ENCODE measurements around the gene PCDHB1.

Gene PCDHB1, protein sequence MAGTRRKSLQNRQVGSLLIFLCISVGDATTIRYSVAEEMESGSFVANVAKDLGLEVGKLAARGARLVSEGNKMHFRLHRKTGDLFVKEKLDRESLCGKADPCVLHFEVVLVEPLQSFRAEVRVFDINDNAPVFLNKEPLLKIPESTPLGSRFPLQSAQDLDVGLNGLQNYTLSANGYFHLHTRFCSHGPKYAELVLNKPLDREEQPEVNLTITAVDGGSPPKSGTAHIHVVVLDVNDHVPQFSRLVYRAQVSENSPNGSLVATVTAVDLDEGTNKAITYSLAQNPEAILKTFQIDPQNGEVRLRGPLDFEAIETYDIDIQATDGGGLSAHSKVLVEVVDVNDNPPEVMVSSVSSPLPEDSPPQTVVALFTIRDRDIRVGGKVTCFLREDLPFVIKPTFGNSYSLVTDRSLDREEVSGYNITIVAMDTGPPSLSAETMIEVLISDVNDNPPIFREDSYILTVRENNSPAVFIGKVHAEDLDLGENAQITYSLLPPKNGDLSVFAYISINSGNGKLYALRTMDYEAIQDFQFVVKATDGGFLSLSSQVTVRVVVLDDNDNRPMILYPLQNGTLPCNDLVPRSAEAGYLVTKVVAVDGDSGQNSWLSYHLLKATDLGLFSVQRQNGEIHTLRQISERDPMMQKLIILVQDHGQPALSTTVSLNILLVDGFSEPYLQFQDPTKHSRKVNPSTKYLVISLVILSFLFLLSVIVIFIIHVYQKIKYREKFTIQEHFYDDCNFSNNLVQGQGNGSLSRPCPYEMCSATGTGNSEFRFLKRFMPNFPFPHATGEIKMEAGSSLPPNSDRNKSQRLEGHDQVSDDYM

DNA sequence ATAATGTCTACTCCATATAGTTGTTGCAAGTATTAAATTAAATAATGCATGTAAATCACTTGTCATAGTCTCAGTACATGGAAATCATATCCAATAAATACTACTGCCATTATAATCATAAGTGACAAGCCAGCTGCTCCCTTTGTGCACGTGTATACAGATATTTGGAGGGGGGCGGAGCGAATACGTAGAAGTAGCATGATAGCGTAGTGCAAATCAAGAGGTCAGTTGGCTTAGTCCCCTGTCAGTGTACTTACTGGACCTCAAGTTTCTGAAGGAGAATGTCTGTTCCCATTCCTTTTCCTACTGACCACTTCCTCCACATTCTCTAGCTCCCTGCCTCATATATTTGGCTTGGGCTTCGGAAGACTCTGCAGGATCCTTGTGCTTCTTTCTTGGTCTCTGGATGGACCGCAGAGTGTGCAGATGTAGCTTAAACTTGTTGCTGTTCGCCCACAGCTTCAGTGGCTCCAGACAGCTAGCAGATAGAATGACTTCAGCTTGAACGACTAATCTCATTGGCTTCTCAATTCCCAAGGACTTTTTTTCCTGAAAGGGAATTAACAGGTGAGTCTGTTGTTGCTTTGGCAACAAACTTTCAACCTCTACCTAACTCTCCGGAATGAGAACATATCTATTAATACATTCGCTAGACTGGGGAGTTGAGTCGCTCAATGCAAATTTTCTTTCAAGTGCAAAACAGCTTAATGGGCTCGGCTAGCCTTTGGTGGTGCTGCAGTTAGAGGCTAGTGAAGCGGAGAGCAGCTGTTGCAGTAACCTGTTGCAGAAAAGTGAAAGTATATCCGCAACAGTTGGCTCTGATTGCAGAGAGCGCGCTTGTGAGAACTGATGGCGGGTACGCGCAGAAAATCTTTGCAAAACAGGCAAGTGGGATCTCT is at the start of gene PCDHB1:
Gene PCDHB1 (plus strand): TSS at position 753 of the 899 bp plus-strand sequence. CDS start 97 bp downstream, at position 850.
- DNase-seq (ENCODE audit: low spot score), result no peak

DNA sequence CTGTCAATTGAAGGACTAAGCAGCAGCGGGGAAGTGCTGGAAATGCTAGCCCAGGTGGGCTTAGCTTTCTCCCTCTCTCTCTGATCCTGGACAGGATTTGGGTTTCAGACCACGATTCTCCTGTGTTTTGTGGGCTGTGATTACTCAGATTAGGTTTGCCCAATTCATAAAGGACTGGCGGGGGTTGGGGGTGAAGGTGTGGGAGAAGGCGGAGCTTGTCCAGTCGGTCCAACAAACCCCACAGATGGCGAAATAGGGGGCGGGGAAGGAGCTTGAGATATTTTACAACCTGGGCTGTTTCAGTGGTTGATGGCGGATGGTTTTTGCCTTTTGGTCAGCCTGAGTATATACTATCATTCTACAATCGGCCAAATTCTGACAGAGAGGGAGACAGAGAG is 49.7 kb upstream of the PCDHB1 start:
- DNase-seq (ENCODE audit: low spot score), result no peak

DNA sequence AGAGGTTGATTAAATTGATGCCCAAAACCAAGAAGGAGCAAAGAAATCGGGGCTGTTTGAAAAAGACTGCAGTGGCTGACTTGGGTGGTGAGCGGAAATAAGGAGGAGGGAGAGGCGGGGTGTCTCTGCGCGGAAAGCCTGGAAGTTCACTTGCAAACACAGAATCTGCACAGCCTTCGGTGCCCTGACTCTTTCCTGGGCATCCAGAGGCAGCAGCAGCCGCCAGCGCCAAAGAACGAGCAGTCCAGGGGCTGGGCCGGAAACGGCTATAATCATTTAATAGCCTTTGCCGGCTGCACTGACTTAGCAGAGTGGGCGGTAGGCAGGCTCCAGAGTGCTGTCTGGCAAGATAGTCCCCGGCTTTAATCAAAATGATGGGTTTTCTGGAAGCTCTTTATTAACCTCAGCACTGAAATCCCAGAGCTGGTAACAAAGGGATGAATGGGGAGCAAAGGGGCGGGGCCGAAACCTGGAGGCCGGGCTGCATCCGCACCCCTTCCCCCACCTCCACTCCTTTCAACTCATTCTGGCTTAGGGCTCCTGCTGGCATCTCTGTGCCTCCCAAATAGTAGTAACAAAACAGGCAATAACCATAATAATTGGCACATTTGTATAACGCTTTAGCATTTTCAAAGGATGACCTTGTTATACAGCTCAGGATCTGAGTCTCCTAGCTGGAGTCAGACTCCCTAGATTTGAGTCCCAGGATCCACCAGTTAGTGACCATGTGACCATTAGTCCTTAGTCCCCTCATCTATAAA is 49.1 kb upstream of the PCDHB1 start:
- DNase-seq (ENCODE audit: low spot score), result peak; percentile 27

DNA sequence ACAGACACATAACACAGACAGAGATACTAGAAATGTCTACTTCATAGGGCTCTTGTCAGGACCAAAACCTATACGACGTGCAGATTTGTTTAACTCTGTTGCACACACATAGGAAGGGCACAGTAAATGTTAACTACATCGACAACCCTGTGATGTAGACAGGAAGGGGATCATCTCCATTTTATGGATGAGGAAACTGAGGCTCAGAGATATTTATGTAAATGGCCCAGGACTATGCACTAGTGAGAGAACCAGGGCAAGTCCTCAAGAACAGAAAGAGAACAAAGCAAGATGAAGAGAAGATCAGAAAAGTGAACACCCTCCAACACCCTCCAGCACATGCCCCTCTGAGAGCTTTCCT is 48.6 kb upstream of the PCDHB1 start:
- DNase-seq (ENCODE audit: low spot score), result no peak

DNA sequence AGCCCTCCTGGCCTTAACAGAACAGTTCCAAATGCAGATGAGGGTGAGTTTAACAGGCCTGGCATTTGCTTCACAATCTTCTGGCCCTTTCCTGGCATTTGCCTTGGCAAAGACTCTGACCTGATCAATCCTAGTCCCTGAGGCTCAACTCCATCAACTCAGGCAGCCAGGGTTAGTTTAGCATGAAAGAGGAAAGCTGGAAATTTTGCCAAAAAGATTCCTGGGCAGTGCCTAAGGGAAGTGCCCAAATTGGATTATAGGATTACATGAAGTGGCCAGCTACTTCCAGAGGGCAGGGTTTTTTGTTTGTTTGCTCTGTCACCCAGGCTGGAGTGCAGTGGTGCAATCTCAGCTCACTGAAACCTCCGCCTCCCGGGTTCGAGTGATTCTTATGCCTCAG is 48.1 kb upstream of the PCDHB1 start:
- DNase-seq (ENCODE audit: low spot score), result no peak

DNA sequence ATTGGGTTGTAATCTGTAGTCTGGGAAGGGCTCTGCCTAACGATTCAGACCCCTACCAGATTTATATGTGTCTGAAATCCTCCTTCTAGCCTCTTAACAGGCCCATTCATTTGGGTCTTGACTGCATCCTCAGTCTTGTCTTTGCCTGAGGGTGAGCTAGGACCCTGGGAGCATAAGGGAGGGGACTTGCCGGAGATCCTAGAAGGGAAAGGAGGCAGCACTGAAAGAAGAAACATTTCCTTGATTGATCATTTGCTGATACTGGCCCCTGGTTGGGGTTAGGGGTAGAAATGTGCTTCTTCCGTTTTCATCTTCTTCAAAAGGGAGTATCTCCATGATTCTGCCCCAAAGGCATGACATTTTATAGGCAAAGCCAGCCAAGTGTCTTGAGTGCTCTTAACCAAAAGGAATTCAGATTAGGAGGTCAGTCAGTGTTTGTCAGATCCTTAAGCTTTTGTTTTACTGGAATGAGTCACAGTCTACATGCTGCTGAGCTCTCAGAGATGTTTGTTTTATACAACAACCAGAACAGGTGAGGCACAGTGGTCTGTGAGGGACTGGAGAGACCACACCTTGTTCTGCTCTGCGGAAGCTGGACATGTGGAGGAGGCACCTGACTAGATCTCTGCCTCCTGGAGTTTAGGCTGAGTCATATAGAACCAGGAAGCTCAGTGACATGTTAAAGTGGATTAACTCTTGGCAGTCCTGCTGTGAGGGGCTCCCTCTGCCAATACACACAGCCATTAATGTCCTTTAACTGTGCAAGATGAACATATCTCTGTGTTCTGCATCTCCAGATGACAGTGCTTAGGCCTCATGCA is 47.2 kb upstream of the PCDHB1 start:
- no peak for DNase-seq (ENCODE audit: low spot score)

DNA sequence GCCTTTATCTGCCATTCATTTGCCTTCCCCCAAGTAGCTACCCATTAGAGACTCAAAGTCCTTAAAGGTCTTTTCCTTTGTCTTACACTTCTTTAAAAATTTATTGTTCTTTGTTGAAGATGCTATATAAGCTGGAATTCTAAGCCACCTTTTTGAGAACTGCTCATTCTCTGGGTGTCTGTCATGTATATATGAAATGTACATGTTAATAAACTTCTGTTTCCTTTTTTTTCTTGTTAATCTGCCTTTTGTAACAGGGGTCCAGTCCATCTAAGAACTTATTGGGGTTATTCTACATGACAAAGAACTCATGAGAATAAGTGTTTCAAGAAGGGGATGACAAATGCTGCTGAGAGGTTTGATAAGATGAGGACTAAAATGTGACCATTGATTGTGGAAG is 43.4 kb upstream of the PCDHB1 start:
- no peak for DNase-seq (ENCODE audit: low spot score)

DNA sequence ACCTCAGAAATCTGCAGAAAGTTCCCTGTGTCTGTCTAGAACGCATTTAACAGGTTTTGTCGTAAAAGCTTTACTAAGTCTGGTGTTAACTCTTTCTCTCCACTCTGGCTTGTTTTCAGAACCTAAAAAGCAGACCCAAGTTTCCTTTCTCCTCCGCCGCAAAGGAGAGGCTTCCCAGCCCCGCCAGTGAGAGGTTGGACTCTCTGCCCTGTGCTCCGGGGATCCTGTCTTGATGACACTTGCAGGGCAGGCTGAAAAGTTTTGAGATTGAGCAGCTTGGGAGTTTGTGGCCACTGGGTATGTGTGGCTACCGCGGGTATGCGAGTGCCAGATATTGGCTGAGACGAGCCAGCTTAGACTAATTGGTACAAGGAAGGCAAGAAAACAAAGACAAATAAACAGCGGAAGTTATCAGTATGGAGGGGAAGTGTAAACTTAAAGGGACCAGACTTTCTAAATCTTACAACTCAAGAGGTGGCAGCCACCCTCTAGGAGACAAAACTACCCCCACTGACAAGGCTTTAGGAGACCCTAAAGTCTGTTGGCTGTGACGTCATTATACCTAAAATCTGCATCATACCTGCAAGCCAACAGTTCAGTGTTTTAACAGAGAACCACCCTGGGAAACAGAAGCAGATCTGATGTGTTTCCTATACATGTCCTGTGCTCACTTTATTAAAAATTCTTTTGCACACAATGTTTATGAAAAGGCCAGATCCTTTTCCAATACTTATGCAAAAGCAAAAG is 41.0 kb upstream of the PCDHB1 start:
- no peak for DNase-seq (ENCODE audit: low spot score)

DNA sequence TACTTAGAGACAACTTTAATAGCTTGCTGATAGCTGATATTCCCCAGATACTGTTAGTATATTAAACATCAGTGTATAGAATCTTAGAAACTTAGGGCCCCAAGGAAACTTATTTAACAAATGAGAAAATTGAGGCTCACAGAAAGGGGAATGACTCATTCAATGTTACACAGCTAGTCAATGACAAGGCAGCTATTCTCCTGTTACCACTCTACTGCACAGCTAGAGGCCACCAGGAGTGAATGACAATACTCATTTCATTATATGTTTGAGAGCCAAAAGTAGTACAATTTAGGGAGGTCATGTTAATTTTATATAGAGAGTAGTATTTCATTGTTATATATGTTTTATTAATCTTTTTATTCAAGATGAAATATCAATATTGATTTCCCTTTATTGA is 33.2 kb upstream of the PCDHB1 start:
- DNase-seq (ENCODE audit: low spot score), result no peak

DNA sequence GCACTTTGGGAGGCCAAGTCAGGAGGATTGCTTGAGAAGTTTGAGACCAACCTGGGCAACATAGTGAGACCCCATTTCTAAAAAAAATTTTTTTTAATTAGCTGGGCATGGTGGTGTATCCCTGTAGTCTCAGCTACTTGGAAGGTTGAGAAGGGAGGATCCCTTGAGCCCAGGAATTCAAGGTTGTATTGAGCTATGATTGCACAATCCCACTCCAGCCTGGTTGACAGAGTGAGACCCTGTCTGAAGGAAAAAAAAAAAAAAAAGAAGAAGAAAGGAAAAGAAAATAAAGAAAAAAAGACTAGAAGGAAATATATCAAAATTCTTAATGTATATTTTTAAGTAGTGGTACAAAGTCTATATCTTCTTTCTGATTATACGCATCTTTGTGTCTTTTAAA is 28.8 kb upstream of the PCDHB1 start:
- no peak for DNase-seq (ENCODE audit: low spot score)

DNA sequence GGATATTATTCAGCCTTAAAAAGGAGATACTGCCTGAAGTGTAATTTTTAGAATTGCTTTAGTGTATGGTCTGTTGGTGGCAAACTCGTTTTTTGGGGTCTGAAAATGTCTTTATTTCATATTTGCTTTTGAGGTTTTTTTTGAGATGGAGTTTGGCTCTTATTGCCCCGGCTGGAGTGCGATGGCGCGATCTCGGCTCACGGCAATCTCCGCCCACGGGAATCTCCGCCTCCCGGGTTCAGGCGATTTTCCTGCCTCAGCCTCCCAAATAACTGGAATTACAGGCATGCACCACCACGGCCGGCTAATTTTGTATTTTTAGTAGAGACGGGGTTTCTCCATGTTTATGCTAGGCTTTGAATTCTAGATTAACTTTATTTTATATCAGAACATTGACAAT is 20.2 kb upstream of the PCDHB1 start:
- no peak for DNase-seq (ENCODE audit: low spot score)

DNA sequence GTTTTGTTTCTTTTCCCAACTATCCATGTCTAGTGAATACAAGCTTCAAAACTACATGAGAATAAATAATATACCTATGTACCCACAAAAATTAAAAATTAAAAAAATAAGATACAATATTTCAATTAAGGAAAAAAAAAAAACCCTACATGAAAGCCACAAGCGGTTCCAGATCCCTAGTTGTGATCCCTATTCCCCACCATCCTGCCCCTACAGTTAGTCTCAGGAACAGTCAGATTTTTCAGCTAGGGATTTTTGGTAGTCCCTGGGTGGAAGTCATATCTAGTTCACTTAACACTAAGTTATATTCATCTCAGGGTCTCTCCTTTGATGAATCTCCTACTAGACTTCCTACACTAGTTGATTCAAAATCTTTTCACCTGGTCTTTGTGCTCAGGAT is 18.5 kb upstream of the PCDHB1 start:
- no peak for DNase-seq (ENCODE audit: low spot score)

DNA sequence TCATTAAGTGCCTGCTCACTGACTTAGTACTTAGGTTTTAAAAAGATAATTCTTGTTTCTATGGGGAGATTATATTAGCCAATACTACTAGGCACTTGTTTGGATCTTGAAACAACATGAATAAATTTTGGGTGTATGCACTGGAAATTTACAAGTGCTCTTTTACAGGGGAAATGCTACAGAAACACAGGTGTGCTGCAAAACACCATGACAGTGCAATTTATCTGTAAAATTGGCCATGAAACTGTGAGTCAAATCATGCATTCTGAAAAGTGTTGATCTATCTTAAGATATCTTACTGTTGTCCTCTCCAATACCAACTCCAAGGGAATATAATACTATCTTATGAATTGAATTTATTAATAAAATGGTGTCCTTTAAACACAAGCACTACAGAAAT is 12.1 kb upstream of the PCDHB1 start:
- DNase-seq (ENCODE audit: low spot score), result no peak

DNA sequence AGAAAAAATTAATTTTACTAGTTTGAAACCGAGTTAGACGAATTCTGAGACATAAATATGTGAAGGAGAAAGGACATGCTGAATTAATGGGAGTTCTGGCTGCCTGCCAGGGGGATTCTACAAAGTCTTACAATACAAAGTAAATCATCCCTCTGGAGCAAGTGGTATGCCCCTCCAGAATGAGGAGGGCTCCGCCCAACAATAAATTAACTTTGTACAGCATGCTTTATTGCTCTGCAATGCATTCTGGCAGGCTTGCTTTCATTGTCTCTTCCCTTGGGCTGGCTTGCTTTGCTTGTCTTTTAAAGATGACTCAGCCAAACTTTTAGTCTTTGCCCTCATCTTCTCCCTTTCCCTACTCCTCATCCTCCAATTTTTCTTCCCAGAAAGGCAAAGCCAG is 11.7 kb upstream of the PCDHB1 start:
- DNase-seq (ENCODE audit: low spot score), result no peak

DNA sequence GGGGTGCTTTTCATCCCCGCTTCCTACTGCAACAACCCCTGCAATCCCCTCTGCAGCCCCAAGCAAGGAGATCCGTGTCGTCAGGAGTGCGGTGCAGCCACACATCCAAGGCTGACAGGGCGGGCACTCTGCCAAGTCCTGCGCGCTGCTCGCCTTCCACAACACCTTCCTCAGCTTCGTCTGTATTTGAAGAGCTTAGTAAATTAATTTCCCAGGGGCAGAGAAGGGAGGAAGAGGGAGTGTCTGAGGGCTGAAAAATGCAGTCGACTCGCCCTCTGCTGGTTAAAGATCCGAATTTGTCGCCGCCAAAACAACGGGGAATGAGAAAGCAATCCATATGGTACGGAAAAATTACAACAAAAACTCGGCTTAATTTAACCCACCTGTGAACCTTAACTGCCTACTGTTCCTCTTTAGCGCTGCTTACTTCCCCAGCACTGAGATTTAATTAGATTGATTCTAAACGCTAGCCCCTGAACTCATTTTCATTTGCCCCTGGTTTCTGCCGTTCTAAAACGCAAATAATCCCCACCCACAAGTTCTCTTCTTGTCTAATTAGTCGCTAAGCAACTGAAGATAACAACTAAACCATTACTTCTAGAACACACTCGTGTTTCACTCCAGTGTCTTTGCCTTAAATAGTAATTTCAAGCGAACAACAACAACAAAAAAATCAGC is 10.9 kb upstream of the PCDHB1 start:
- peak; percentile 81 for DNase-seq (ENCODE audit: low spot score)

DNA sequence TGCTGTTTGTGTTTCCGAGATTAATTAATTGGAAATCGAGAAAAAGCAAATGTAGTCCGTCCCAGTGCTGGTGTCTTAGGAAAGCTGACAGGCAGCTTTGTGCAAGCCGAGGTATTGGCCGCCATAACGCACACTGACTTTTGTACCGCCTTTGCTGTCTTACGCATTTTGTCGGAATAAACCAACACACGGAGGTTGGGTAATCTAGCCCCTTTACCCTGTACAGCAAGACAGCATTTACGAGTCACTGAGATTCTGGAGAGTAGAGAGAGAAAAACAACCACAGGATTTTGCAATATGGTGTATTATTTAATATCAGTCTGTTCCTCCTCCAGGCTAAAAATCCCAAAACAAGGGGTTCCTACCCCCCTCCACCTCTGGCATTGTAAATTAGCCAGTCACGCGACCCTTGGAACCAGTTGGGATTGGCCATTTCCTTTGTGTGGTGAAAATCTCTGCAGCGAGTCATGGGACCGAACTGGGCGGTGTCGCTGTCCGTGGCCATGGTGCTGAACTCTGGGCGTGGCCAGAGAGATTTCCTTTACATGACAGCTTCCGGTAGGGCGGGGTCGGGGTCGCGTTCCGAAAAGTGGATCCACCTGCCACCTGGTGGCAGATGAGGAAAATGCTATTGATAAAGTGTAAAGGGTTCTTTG is 10.3 kb upstream of the PCDHB1 start:
- DNase-seq (ENCODE audit: low spot score), result peak; percentile 98

DNA sequence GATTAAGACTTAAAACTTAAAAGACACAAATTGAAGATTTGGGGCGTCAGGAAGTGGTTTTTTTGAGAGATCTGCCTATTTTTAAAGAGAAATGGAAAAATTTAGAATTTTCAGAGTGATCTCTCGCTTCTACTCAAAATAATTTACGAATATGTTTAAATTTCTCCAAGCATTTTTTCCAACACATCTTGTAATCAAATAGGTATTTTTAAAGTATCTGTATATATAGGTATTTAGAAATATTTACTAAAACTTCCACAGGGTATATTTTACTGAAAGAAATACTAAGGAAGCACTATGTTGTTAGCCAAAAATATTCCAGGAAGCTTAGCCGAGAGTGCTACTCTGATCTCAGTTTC is 9.8 kb upstream of the PCDHB1 start:
- no peak for DNase-seq (ENCODE audit: low spot score)

DNA sequence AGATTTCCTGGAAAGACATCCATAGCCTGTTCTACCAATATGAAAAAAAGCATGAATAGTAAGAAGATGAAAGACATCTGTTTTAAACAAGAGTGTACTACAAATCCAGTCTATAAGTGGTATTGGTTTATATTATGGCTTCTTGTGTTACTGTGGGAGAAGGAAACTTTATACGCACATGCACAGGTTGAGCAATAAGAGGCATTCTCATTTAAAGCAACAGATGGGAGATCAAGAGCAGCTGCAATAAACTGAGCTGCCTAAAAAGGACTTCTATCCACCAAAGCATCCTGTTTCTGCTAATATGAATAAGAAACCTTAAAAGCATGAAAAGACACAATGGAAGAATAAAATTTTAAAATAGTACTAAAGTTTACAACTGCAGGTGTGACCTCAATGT is 8.6 kb upstream of the PCDHB1 start:
- no peak for DNase-seq (ENCODE audit: low spot score)

DNA sequence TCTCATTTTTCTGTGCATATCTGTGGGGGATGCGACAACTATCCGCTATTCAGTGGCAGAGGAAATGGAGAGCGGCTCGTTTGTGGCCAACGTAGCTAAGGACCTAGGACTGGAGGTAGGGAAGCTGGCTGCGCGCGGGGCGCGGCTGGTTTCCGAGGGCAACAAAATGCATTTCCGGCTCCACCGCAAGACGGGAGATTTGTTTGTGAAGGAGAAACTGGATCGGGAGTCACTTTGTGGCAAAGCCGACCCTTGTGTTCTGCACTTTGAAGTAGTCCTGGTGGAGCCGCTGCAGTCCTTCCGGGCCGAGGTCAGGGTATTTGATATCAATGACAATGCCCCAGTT is 320 bp downstream of the PCDHB1 start:
- DNase-seq (ENCODE audit: low spot score), result no peak

Measured in Ammon's horn (tissue), 1 donor.